GM21737 (cell line): ENCODE measurements around the gene ASMTL.
A peak's percentile ranks its signal among the peaks of the same experiment; 100 is the strongest.
"Not testable (repeated sequence)": the region's sequence is repeated elsewhere in the genome, so short reads cannot be mapped to it uniquely, and the experiment has no call there.

Experiments used
- ATAC-seq: cut with Tn5 transposase; IDR thresholded peaks from one replicate; pipeline ENCODE4 v1.9.1; 2021; ENCODE audit warnings: mild to moderate bottlenecking, moderate library complexity; ENCODE audit not compliant: unreplicated experiment

Gene ASMTL

DNA sequence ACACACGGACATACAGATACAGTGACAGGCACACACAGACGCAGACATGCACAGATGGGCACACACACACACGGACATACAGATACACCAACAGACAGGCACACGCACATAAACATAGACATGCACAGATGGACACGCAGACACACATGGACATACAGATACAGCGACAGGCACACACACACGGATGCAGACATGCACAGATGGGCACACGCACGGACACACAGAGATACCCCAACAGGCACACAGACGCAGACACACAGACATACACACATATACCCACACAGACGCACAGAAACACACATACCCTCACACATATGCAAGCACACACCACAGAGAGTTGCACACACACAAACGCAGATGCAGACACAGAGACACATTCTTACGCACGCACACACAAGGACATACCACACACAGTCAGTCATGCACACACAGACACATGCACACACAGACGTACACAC lies 36.4 kb downstream of the ASMTL start:
- no peak for ATAC-seq

DNA sequence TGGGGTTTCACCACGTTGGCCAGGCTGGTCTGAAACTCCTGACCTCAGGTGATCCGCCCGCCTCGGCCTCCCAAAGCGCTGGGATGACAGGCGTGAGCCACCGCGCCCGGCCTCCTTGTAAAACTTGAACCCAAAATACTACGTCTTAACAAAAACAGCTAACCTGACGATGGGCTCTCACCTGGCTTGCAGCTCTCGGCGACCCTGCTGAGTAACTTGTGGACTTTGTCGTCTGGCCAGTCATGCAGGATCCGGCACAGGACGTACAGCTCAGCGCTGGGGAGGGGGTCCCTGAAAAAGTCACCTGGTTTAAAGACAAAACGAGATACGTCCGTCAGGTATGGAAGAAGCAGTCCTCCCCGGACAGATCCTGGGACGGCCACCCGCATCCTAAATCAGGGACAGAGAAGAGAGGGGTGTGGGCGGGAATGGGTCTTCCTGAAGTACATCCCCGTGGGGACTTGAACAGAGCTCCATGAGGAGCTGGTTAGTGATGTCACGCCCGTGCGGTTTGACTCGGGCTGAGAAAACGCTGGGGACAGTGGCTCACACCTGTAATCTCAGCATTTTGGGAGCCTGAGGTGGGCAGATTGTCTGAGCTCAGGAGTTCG lies 40.1 kb downstream of the ASMTL start:
- no peak for ATAC-seq

DNA sequence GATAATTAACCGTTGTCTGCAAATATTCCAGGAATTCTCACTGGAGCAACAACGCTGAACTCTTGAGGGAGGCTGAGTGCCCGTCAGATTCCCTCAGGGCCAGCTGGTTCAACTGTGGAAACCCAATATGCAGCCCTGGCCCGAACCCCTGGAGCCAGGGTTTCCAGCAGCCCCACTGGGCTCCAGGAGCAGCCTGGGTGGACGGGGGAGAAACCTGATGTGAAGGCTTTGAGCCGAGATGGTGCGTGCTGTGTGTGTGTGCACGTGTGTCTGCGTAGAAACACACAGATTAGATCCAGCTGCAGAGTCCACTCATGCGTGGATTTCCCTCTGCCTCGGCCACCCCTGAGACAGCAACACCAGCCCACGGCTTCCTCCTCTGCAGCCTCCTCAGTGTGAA lies 41.4 kb downstream of the ASMTL start:
- no peak for ATAC-seq

DNA sequence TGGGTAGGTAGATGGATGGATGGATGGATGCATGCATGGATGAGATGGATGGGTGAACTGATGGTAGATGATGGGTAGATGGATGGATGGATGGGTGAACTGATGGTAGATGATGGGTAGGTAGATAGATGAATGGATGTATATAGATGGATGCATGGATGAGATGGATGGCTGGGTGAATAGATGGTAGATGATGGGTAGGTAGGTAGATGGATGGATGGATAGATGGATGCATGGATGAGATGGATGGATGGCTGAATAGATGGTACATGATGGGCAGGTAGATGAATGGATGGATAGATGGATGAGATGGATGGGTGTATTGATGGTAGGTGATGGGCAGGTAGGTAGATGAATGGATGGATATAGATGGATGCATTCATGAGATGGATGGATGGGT lies 45.7 kb downstream of the ASMTL start:
- no peak for ATAC-seq

DNA sequence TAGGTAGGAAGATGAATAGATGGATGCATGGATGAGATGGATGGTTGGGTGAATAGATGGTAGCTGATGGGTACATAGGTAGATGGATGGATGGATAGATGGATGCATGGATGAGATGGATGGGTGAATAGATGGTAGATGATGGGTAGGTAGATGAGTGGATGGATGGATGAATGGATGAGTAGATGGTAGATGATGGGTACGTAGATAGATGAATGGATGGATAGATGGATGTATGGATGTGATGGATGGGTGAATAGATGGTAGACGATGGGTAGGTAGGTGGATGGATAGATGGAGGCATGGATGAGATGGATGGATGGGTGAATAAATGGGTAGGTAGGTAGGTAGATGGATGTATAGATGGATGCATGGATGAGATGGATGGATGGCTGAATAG lies 46.9 kb downstream of the ASMTL start:
- not testable (repeated sequence) for ATAC-seq

DNA sequence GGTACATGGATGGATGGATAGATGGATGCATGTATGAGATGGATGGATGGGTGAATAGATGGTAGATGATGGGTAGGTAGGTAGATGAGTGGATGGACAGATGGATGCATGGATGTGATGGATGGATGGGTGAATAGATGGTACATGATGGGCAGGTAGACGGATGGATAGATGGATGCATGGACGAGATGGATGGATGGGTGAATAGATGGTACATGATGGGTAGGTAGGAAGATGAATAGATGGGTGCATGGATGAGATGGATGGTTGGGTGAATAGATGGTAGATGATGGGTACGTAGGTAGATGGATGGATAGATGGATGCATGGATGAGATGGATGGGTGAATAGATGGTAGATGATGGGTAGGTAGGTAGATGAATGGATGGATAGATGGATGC lies 48.8 kb downstream of the ASMTL start:
- ATAC-seq, result not testable (repeated sequence)

DNA sequence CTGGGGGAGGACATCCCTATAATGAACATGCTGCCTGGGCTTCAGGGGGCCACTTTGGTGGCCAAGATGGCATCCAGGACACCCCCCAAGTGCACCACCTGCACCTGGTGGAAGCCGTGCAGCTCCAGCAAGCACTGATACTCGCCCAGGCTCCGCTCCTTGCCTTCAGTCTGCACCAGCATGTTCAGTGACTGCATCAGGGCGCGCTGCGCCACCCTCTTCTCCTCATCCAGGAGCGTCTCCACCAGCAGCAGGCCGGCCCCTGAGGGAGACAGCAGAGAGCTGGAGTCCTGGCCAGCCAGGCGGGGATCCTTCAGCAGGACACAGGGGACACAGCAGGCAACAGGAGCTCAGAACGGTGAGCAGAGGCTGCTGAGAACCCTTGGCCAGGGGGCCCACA lies 49.5 kb downstream of the ASMTL start:
- ATAC-seq, result no peak

DNA sequence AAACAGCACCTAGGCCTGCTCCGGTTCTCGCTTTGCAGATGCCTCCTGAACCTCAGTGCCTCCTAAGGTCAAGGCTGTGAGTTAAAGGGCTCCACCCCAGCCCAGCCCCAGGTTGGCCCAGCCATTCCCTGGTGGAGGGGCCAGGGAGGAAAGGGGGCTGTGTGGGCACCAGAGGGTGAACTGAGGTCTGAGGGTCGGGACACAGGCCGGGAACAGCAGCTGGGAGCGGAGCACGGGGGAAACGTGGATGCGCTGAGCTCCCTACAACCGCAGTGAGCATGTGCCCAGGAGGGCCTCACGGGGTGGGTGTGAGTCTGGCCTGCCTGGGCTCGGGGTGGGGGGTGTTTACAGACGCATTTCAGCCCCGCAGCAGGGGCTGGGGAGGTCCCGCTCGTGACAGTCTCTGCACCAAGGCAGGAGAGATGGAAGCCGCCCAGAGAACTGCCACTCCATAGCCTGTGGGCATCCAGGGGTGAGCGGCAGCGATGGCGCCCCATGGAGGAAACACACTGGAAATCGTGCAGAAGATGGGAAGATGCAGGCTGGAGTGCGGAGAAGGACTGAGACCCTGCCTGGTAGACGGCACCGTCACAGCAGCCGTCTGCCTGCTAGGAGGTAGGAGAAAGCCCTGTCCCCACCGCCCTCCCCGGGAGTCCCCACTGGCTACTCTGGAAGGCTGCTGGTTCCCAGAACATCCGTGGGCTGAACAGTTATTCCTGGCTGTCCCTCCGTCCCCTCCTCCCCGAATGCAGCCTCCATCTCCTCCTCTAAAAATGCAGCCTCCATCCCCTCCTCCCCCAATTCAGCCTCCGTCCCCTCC lies 50.9 kb downstream of the ASMTL start:
- no peak for ATAC-seq

DNA sequence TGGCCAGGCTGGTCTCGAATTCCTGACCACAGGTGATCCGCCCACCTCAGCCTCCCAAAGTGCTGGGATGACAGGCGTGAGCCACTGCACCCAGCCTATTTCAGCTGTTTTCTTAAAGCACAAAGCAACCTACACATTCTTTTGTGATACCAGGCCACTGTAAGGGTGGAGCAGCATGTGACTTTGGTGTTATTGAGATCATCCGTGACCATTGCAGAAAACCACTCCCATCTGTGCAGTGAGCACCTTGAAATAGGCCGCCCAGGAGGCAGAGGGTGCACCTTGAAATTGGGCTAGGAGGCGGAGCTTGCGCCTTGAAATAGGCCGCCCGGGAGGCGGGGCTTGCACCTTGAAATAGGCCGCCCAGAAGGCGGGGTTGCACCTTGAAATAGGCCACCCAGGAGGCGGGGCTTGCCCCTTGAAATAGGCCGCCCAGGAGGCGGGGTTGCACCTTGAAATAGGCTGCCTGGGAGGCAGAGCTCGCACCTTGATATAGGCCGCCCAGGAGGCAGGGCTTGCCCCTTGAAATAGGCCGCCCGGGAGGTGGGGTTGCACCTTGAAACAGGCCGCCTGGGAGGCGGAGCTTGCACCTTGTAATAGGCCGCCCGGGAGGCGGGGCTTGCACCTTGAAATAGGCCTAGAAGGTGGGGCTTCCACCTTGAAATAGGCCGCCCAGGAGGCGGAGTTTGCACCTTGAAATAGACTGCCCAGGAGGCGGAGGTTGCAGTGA lies 51.8 kb downstream of the ASMTL start:
- no peak for ATAC-seq

DNA sequence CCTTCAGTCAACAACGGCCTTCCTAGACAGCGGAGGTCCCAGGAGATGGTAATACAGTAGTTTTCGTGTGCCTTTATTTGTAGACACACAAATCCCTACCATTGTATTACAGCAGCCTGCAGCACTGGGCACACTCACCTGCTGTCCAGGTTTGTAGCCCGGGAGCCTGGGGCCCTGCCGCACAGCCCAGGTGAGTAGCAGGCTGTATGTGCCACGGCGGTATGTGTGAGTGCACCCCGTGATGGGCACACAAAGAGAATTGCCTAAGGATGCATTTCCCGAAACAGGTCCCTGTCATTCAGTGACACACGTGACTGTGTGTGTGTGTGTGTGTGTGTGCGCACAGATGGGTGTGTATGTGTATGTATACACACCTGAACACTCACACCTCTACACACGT lies 52.7 kb downstream of the ASMTL start:
- no peak for ATAC-seq

DNA sequence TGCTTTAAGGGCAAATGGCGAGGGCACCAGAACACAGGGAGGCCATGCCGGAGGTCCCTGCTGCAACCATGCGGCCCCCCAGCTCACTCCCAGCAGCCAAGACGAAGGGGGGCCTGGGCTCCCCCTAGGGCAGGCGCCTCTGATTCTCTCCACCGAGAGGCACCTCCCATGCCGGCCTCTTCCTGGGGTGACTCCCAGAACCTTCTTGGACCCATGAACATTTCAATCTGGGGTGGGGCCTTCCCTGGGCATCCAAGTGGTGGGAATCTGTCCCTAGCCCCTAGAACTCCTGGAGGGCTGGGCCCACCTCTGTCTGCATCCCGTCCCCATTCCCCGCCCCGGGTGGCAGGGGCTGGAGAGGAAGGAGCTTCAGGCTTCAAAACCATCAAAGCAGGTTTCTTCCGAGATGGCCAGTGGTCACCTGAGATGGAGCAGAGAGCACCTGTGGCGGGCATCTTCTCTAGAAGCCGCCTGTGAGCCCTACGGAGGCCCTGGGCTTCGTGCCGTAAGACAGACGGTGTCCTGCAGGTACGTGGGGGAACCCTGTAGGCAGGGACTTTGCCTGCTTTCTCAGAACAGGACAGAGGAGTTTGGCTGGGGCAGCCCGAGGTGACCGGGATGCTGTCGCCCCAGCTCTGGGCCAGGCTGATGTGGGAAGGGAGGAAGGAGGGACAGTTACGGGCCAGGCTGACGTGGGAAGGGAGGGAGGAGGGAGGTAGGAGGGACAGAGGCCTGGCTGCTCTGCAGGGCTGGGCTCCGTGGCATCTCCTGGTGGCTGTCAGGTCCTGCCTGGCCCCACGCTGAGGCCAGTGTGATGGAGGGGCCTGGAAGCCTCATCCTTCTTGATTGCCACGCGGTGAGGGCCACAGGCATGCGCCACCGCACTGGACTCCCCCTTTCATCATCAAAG lies 54.0 kb downstream of the ASMTL start:
- no peak for ATAC-seq

DNA sequence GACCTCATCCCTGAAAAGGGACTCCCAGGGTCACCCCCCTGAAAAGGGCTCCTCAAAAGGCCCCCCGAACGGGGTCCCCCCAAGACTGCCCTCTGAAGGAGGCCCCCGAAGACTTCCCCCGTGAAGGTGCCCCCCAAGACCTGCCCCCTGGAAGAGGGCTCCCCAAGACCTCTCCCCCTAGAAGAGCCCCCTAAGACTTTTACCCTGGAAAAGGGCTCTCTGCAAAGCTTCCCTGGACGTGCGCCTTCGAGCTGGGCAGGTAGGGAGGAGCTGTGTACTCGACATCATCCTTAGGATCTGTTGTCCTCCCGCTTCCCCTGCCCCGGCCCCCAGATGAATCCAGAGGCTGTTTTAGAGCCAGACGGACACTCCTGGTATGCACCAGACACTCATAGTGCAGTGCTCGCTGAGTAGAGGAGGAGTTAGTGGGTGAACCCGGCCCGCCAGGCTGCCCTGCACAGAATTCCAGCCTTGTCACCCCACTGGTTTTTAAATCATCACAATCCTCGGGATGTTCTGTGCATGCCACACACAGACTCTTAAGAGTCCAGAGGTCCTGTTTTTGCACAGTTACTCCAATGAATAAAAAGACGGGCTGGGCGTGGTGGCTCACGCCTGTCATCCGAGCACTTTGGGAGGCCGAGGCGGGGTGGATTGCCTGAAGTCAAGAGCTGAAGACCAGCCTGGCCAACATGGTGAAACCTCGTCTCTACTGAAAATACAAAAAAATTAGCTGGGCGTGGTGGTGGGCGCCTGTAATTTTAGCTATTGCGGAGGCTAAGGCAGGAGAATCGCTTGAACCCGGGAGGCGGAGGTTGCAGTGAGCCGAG lies 55.1 kb downstream of the ASMTL start:
- no peak for ATAC-seq

DNA sequence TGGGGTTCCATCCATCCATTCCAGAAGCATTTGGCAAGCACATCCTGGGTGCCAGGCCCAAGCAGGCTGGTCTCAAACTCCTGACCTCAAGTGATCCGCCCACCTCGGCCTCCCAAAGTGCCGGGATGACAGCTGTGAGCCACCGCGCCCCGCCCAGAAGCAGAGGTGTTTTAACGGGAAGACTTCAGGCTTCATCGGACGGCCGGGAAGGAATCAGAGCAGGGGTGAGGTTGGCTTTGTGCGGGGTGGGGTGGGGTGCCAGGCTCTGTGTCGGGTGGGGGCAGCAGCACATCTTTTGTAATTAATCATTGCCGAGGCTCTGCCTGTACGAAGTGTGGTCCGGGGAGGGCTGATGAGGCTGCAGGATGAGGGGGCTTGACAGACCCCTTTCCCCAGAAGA lies 55.7 kb downstream of the ASMTL start:
- ATAC-seq, result no peak

DNA sequence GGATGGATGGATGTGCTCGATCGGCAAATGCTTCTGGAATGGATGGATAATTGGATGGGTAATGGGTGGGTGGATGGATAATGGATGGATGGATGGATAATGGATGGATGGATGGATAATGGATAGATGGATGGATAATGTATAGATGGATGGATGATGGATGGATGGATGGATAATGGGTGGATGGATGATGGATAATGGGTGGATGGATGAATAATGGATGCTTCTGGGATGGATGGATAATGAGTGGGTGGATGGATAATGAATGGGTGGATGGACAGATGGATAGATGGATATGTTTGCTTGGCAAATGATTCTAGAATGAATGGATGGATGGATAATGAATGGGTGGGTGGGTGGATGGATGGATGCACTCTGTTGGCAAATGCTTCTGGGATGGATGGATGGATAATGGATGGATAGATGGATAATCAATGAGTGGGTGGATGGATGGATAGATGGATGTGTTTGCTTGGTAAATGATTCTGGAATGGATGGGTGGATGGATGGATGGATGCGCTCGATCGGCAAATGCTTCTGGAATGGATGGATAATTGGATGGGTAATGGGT lies 57.0 kb downstream of the ASMTL start:
- ATAC-seq, result no peak

DNA sequence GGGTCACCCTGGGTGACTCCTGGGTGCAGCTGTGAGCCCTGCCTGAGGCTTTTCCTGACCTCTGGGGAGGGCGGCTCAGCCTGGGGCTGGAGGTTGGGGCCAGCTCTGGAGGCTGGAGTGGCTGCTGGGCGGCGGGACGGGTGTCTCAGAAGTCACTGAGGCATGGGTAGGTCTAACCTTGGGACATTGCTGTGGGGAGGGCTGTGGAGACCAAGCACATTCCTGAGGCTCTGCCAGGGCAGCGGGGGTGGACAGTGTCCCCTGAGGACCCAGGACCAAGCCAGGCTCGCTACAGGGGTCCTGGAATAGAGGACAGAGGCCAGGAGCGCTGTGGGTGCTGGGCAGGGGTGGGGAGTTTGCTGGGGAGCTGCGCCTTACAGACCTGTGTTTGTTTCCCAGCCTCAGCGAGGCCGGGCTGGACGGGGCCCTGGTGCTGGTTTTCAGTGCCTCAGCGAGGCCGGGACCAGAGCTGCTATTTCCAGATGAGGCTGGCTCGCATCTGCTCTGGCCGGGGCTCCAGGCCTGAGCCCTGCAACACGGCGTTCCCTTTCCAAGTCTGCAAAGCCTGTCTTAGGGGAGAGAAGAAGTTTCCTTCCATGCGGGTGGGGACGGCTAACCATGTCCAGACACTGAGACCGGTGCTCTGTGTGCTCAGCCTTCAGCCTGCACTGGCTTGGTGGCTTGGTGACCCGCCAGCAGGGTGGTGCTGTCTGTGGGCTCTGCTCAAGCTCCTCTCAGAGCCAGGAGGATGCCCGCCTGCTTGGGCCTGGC lies 57.8 kb downstream of the ASMTL start:
- ATAC-seq, result no peak

DNA sequence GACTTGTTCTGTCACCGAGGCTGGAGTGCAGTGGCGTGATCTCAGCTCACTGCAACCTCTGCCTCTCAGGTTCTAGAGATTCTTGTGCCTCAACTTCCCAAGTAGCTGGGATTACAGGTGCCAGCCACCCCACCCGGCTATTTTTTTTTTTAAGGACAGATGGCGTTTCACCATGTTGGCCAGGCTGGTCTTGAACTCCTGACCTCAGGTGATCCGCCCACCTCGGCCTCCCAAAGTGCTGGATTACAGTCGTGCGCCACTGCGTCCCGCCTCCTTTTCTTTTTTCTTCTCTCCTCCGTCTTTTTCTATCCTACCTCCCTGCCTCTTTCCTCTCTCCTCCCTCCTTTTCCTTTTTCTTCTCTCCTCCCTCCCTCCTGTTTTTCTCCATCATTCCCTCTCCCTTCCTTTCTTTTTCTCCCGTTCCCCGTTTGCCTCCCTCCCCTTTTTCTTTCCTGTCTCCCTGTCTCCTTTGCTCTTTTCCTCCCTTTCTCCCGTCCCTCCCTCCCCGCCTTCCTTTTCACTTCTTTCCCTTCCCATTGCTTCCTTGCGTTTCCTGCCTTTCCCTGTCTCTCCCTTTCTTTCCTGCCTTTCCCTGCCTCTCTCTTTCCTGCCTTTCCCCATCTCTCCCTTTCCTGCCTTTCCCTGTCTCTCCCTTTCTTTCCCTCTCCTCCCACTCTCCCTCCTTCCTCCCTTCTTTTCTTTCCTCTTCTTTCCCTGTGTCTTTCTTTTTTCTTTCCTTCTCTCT lies 58.7 kb downstream of the ASMTL start:
- ATAC-seq, result no peak

DNA sequence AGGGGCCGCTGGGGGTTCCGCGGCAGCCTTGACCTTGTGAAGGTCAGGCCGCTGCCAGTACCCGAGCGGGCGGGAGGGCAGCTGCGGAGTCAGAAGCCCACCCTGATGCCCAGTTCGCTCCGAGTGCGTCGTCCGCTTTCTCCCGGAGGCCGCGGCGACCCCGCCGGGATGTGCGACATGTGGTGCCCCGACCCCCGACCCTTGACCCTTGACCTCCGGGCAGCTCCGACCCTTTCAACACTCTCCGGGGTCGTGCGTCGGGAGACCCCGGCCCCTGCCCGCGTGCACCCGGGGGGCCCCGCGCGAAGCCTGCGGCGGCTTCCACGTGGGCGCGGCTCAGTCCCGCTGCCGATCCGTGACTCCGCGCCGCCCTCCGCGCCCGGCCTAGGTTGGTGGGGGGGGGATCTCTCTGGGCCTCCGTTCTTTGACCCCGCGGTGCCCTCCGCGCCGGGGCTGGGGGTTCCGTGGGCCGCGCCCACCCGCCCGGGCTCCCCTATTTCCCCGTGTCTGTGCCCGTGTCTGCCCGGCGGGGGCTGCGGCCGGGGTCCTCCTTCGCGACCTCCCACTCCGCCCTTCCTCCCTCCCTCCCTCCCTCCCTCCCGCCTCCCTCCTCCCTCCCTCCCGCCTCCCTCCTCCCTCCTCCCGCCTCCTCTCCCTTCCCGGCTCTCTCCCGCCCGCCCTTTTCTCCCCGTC lies 60.2 kb downstream of the ASMTL start:
- peak; percentile 19 for ATAC-seq
